SK-N-SH (cell line): ENCODE data around the gene KCNT1. TPM values are rescaled to one million over a fixed set of nuclear protein-coding genes. Genes with fewer than 3 reads are reported as not detected.

Source experiments
- CTCF ChIA-PET: fragments of 300-600, 350-600 bp; formaldehyde crosslinking; extraction: SDS; loops from one replicate; lab custom pipeline; 2021; lab: Yijun Ruan, JAX
- POLR2A ChIA-PET: fragments of 350-600 bp; sonication (Branson Sonifier 250); formaldehyde crosslinking; extraction: SDS; loops from one replicate; lab custom pipeline; 2020; ENCODE audit warnings: antibody characterized with exemption, inconsistent platforms; lab: Yijun Ruan, JAX
- DNase-seq: peaks from one replicate; pipeline ENCODE4 v3.0.0; 2012
- H2AFZ ChIP-seq: fragments of 200-600 bp; sonication (generic); 2 replicates; pipeline ENCODE4 v1.8.1; 2016; ENCODE audit warnings: antibody characterized with exemption, mild to moderate bottlenecking, low read depth
- H3F3A ChIP-seq: fragments of 200-600 bp; sonication (generic); replicated peaks from 2 replicates; pipeline ENCODE3; 2016; ENCODE audit warnings: antibody characterized with exemption, mild to moderate bottlenecking; ENCODE audit not compliant: insufficient read depth
- H3K27ac ChIP-seq, 2 experiments: fragments of 200-500 bp in 1 of 2; fragments of 200-600 bp in 1 of 2; sonication (Bioruptor generic) in 1 of 2; sonication (generic), shearing (Covaris generic) in 1 of 2; 2 replicates each; pipeline versions ENCODE4 v1.5.1 to v1.6.1; 2014 to 2016; ENCODE audit warnings: low read depth in 2 of 2, inconsistent platforms in 1 of 2, low read length in 1 of 2, mild to moderate bottlenecking in 1 of 2, mixed read lengths in 1 of 2
- H3K27me3 ChIP-seq: fragments of 200-600 bp; sonication (generic), shearing (Covaris generic); 2 replicates; pipeline ENCODE4 v1.6.1; 2016; ENCODE audit warnings: mixed run types; ENCODE audit not compliant: insufficient read depth
- H3K36me3 ChIP-seq, 2 experiments: fragments of 200-500 bp in 1 of 2; fragments of 200-600 bp in 1 of 2; sonication (Bioruptor generic) in 1 of 2; sonication (generic) in 1 of 2; replicated peaks in 1 of 2; 2 replicates each; pipeline versions ENCODE3 to v1.5.1; 2014 to 2016; ENCODE audit warnings: low read length in 1 of 2, mild to moderate bottlenecking in 1 of 2; ENCODE audit not compliant: insufficient read depth in 2 of 2, control insufficient read depth in 1 of 2
- H3K4me1 ChIP-seq, 2 experiments: fragments of 200-500 bp in 1 of 2; fragments of 200-600 bp in 1 of 2; sonication (Bioruptor generic) in 1 of 2; sonication (generic), shearing (Covaris generic) in 1 of 2; 2 replicates each; pipeline versions ENCODE4 v1.5.1 to v1.6.1; 2014 to 2016; ENCODE audit warnings: low read depth in 1 of 2, low read length in 1 of 2, mixed run types in 1 of 2; ENCODE audit not compliant: insufficient read depth in 2 of 2, control insufficient read depth in 1 of 2
- H3K4me2 ChIP-seq: fragments of 200-600 bp; sonication (generic), shearing (Covaris generic); 2 replicates; pipeline ENCODE4 v1.6.1; 2017; ENCODE audit warnings: mixed run types
- H3K4me3 ChIP-seq, 2 experiments: fragments of 200-500 bp in 1 of 2; fragments of 200-600 bp in 1 of 2; sonication (Bioruptor generic) in 1 of 2; sonication (generic), shearing (Covaris generic) in 1 of 2; 2 replicates each; pipeline versions ENCODE4 v1.5.1 to v1.8.1; 2014 to 2016; ENCODE audit warnings: low read depth in 2 of 2, inconsistent platforms in 1 of 2, low read length in 1 of 2, mild to moderate bottlenecking in 1 of 2, mixed read lengths in 1 of 2, moderate library complexity in 1 of 2
- H3K79me2 ChIP-seq: fragments of 200-600 bp; sonication (generic); 2 replicates; pipeline ENCODE4 v1.8.1; 2017; ENCODE audit warnings: mild to moderate bottlenecking; ENCODE audit not compliant: insufficient read depth
- H3K9ac ChIP-seq: fragments of 200-600 bp; sonication (generic); 2 replicates; pipeline ENCODE4 v1.6.1; 2017; ENCODE audit warnings: mixed run types
- H3K9me2 ChIP-seq: fragments of 200-600 bp; sonication (generic); 2 replicates; pipeline ENCODE4 v1.6.1; 2017; ENCODE audit warnings: mixed run types
- H3K9me3 ChIP-seq: fragments of 200-600 bp; sonication (generic); 2 replicates; pipeline ENCODE4 v1.6.1; 2017; ENCODE audit warnings: mixed run types, mild to moderate bottlenecking, moderate library complexity
- H4K20me1 ChIP-seq: fragments of 200-600 bp; sonication (generic); 2 replicates; pipeline ENCODE4 v1.6.1; 2017; ENCODE audit warnings: mild to moderate bottlenecking, mixed run types; ENCODE audit not compliant: insufficient read depth
- CHD2 ChIP-seq: fragments of 150-350 bp; IDR thresholded peaks from 2 replicates; pipeline ENCODE4 v1.6.1; 2018; ENCODE audit warnings: low read length; ENCODE audit not compliant: partially characterized antibody
- CTCF ChIP-seq: fragments of 200-600 bp; sonication (generic); IDR thresholded peaks from 2 replicates; pipeline ENCODE4 v1.6.1; 2017; ENCODE audit warnings: antibody characterized with exemption, mild to moderate bottlenecking, moderate library complexity
- ELF1 ChIP-seq: IDR thresholded peaks from 2 replicates; pipeline ENCODE4 v1.4.0; 2012
- EZH2phosphoT487 ChIP-seq: fragments of 200-600 bp; sonication (generic); IDR thresholded peaks from 2 replicates; pipeline ENCODE4 v1.6.1; 2017; ENCODE audit warnings: low read depth, mixed run types, mild to moderate bottlenecking, antibody characterized with exemption, moderate library complexity, borderline replicate concordance
- FOXJ3 ChIP-seq: sonication (generic); formaldehyde crosslinking; IDR thresholded peaks from 2 replicates; pipeline ENCODE4 v1.5.1; 2020; ENCODE audit warnings: mild to moderate bottlenecking, missing genetic modification reagents
- FOXM1 ChIP-seq: IDR thresholded peaks from 2 replicates; pipeline ENCODE4 v1.4.0; 2012; ENCODE audit warnings: low read depth, mild to moderate bottlenecking
- GABPA ChIP-seq: IDR thresholded peaks from 2 replicates; pipeline ENCODE4 v1.4.0; 2012; ENCODE audit warnings: low read depth, mild to moderate bottlenecking
- GATA2 ChIP-seq: sonication (generic); formaldehyde crosslinking; IDR thresholded peaks from 2 replicates; pipeline ENCODE4 v1.5.0; 2020; ENCODE audit warnings: mild to moderate bottlenecking, missing genetic modification reagents
- IRF3 ChIP-seq: fragments of 150-350 bp; IDR thresholded peaks from 2 replicates; pipeline ENCODE4 v1.6.1; 2016; ENCODE audit warnings: mild to moderate bottlenecking, low read depth, low read length
- MXI1 ChIP-seq: IDR thresholded peaks from 2 replicates; pipeline ENCODE4 v1.6.1; 2012; ENCODE audit warnings: mild to moderate bottlenecking, low read depth, low read length, improper control_type of control experiment
- NFIC ChIP-seq: IDR thresholded peaks from 2 replicates; pipeline ENCODE4 v1.4.0; 2012; ENCODE audit warnings: borderline replicate concordance
- POLR2AphosphoS5 ChIP-seq: IDR thresholded peaks from 2 replicates; pipeline ENCODE4 v1.6.1; 2012; ENCODE audit warnings: low read depth, low read length
- RCOR1 ChIP-seq: fragments of 150-350 bp; IDR thresholded peaks from 2 replicates; pipeline ENCODE4 v1.6.1; 2017; ENCODE audit warnings: antibody characterized with exemption, low read length
- RXRA ChIP-seq: IDR thresholded peaks from 2 replicates; pipeline ENCODE4 v1.4.0; 2012; ENCODE audit warnings: low read depth, mild to moderate bottlenecking, borderline replicate concordance
- SMC3 ChIP-seq: IDR thresholded peaks from 2 replicates; pipeline ENCODE4 v1.6.1; 2012; ENCODE audit warnings: low read depth, low read length, improper control_type of control experiment
- TAF1 ChIP-seq: IDR thresholded peaks from 2 replicates; pipeline ENCODE4 v1.6.1; 2012; ENCODE audit warnings: low read depth, mild to moderate bottlenecking, low read length, moderate library complexity, borderline replicate concordance
- TEAD4 ChIP-seq: IDR thresholded peaks from 2 replicates; pipeline ENCODE4 v1.4.0; 2012; ENCODE audit warnings: mild to moderate bottlenecking, borderline replicate concordance; ENCODE audit not compliant: insufficient read depth
- USF2 ChIP-seq: fragments of 150-350 bp; IDR thresholded peaks from 2 replicates; pipeline ENCODE4 v1.6.1; 2017; ENCODE audit warnings: antibody characterized with exemption, low read length, low read depth, borderline replicate concordance
- WGBS: methylation state at CpG from one replicate; pipeline ENCODE4 v1.1.6; 2017; ENCODE audit warnings: low lambda C conversion rate; 5-methylcytosine and 5-hydroxymethylcytosine counted together
- polyA plus RNA-seq, 3 experiments: library from polyadenylated mRNA; depleted of rRNA; stranded (reverse); fragments of >200 nt; gene quantifications; 2 replicates each; pipeline ENCODE4 v1.2.3, GENCODE V29; 2012

KCNT1 gene
- polyA plus RNA-seq, 1 of the 3 experiments (the other 2 are of a cell fraction): 0.08 TPM

GRCh38 chr9:135763716-135764446, 61.9 kb downstream of the KCNT1 start:
- Histone ChIP-seq H3K36me3 (no peaks in the 10 kb centered on the region), H3K4me2 (no peak overlapping the region), H3F3A (no peaks in the 10 kb centered on the region), H3K4me3 (no peak overlapping the region), H2AFZ (no peak overlapping the region), H3K9me2 (no peaks in the 10 kb centered on the region), H3K79me2 (no peaks in the 10 kb centered on the region), H3K4me1 (no peaks in the 10 kb centered on the region), H3K9me3 (no peaks in the 10 kb centered on the region), H4K20me1 (no peaks in the 10 kb centered on the region), H3K9ac (no peak overlapping the region), H3K27me3 (no peaks in the 10 kb centered on the region), H3K27ac (no peak overlapping the region)
- 77% methylated on average over 24 of the region's 24 CpGs for WGBS
- no peak for DNase-seq
- ChIA-PET POLR2A (no interaction called here), CTCF (interaction anchor here (1.4 kb wide), 1 partner anchor 17 kb away, joined by 3 read pairs; no protein-coding TSS in a partner anchor)
- no peak for TF ChIP-seq FOXJ3 (CRISPR knock-in tag)
- no peak for TF ChIP-seq ELF1
- no peak for TF ChIP-seq MXI1
- TF ChIP-seq NFIC: no peak
- no peak for TF ChIP-seq RCOR1
- no peak for TF ChIP-seq GATA2 (CRISPR knock-in tag)
- TF ChIP-seq GABPA: no peak
- no peak for TF ChIP-seq POLR2AphosphoS5
- no peak for TF ChIP-seq FOXM1
- no peak for TF ChIP-seq CTCF
- no peak for TF ChIP-seq IRF3
- no peak for TF ChIP-seq SMC3
- TF ChIP-seq EZH2phosphoT487: no peak
- TF ChIP-seq RXRA: no peak
- no peak for TF ChIP-seq CHD2
- TF ChIP-seq USF2: no peak
- TF ChIP-seq TEAD4: no peak
- no peak for TF ChIP-seq TAF1
